HL-60 (cell line): ENCODE measurements around the gene FKRP.

Source experiments
- DNase-seq, 2 experiments: peaks; one replicate each; pipeline ENCODE4 v3.0.0-alpha.2; 2010 to 2020; ENCODE audit warnings: low read depth in 1 of 2, low spot score in 1 of 2
- H3K27ac ChIP-seq: fragments of 250-450 bp; sonication (Bioruptor Pico); replicated peaks from 2 replicates; pipeline ENCODE4 v1.5.1; 2020; ENCODE audit warnings: mild to moderate bottlenecking, moderate library complexity
- H3K27me3 ChIP-seq: fragments of 250-450 bp; sonication (Bioruptor Pico); 2 replicates; pipeline ENCODE4 v1.5.1; 2021; ENCODE audit warnings: mild to moderate bottlenecking, moderate library complexity; ENCODE audit not compliant: insufficient read depth, poor library complexity, severe bottlenecking
- H3K4me3 ChIP-seq: replicated peaks from 2 replicates; pipeline ENCODE4 v1.5.1; 2011; ENCODE audit warnings: mild to moderate bottlenecking, control low read depth, low read length; ENCODE audit not compliant: insufficient read depth
- CTCF ChIP-seq: IDR thresholded peaks from one replicate; pipeline ENCODE4 v1.5.1; 2011; ENCODE audit warnings: low read length, control low read depth, inconsistent platforms; ENCODE audit not compliant: insufficient read depth
- GABPA ChIP-seq: IDR thresholded peaks from 2 replicates; pipeline ENCODE4 v1.6.1; 2012; ENCODE audit warnings: low read depth
- POLR2AphosphoS5 ChIP-seq: IDR thresholded peaks from 2 replicates; pipeline ENCODE4 v1.6.1; 2012; ENCODE audit warnings: low read depth
- SPI1 ChIP-seq: IDR thresholded peaks from 2 replicates; pipeline ENCODE4 v1.6.1; 2012; ENCODE audit warnings: low read depth, mild to moderate bottlenecking, borderline replicate concordance
- TF ChIP-seq, protein P1 (sequence below): IDR thresholded peaks from 2 replicates; pipeline ENCODE4 v1.6.1; 2012; ENCODE audit warnings: low read depth; ENCODE audit not compliant: insufficient replicate concordance

FKRP gene

GRCh38 chr19:46728693-46729339 lies 17.0 kb upstream of the FKRP start:
- Histone ChIP-seq H3K4me3 (no peak overlapping the region), H3K27ac (no peak overlapping the region), H3K27me3 (no peaks in the 10 kb centered on the region)
- DNase-seq: peak in 1 of 2 experiments; percentile 56
- TF ChIP-seq SPI1 (no peak), POLR2AphosphoS5 (no peak), CTCF (peak; percentile 89), GABPA (no peak)
- TF ChIP-seq, protein P1, sequence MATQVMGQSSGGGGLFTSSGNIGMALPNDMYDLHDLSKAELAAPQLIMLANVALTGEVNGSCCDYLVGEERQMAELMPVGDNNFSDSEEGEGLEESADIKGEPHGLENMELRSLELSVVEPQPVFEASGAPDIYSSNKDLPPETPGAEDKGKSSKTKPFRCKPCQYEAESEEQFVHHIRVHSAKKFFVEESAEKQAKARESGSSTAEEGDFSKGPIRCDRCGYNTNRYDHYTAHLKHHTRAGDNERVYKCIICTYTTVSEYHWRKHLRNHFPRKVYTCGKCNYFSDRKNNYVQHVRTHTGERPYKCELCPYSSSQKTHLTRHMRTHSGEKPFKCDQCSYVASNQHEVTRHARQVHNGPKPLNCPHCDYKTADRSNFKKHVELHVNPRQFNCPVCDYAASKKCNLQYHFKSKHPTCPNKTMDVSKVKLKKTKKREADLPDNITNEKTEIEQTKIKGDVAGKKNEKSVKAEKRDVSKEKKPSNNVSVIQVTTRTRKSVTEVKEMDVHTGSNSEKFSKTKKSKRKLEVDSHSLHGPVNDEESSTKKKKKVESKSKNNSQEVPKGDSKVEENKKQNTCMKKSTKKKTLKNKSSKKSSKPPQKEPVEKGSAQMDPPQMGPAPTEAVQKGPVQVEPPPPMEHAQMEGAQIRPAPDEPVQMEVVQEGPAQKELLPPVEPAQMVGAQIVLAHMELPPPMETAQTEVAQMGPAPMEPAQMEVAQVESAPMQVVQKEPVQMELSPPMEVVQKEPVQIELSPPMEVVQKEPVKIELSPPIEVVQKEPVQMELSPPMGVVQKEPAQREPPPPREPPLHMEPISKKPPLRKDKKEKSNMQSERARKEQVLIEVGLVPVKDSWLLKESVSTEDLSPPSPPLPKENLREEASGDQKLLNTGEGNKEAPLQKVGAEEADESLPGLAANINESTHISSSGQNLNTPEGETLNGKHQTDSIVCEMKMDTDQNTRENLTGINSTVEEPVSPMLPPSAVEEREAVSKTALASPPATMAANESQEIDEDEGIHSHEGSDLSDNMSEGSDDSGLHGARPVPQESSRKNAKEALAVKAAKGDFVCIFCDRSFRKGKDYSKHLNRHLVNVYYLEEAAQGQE: no peak

GRCh38 chr19:46729696-46730095 lies 16.2 kb upstream of the FKRP start:
- Histone ChIP-seq H3K27me3 (no peaks in the 10 kb centered on the region), H3K4me3 (no peak overlapping the region), H3K27ac (no peak overlapping the region)
- TF ChIP-seq CTCF (no peak), GABPA (no peak), POLR2AphosphoS5 (no peak), SPI1 (no peak)
- TF ChIP-seq, protein P1: no peak
- no peak for DNase-seq

- TF ChIP-seq POLR2AphosphoS5 (no peak), GABPA (no peak), SPI1 (no peak), CTCF (no peak)
- TF ChIP-seq, protein P1: no peak
- H3K27ac ChIP-seq: no peak overlapping the region
- H3K4me3 ChIP-seq: no peak overlapping the region
- no peaks in the 10 kb centered on the region for H3K27me3 ChIP-seq
- DNase-seq: no peak
Measured at GRCh38 chr19:46730187-46730586, 15.7 kb upstream of the FKRP start.
